Measurements from ENCODE around the gene GBA3. TPM values are rescaled to one million over a fixed set of nuclear protein-coding genes. Genes with fewer than 3 reads are reported as not detected.

The GBA3 gene
- total RNA-seq, 4 donors from 2014 or later: not detected

DNA sequence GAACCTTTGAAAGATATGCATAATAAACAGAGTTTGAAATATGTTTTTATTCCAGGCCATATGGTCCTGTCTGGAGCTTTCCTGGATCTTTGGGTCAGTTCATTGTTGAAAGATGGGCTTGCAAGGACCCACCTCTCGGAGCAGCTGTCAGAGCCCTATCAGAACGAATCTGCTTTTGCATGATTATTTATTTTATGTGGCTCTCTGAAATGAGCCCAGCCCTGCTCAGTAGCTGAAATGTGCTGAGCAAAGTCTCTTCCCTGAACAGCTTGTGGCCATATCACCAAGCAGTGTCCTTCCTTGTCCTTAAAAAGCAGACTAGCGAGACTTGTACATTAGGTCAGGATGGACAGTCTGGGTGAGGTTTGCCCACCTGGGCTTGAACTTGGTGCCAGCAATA is 110.8 kb downstream of the GBA3 start:
- no peak for TF ChIP-seq POLR2A (IDR thresholded peaks at IDR 0.05)
- no peak for TF ChIP-seq EP300 (IDR thresholded peaks at IDR 0.05)
- no peak for TF ChIP-seq CTCF (IDR thresholded peaks at IDR 0.05)
- H3K4me1 ChIP-seq: no peaks in the 10 kb centered on the region
- 87 to 88% methylated on average over 3 of the region's 3 CpGs for WGBS, 2 donors
- no peak overlapping the region for H3K4me3 ChIP-seq
- H3K27ac ChIP-seq: no peak overlapping the region
- H3K36me3 ChIP-seq: no peaks in the 10 kb centered on the region
- no peaks in the 10 kb centered on the region for H3K9me3 ChIP-seq
- no peak for DNase-seq (ENCODE audit: low spot score in 2 of 2)
- no peaks in the 10 kb centered on the region for H3K27me3 ChIP-seq

GRCh38 chr4:22814906-22815305 is 122.2 kb downstream of the GBA3 start:
- TF ChIP-seq EP300 (IDR thresholded peaks at IDR 0.05): no peak
- TF ChIP-seq CTCF (IDR thresholded peaks at IDR 0.05): no peak
- TF ChIP-seq POLR2A (IDR thresholded peaks at IDR 0.05): no peak
- DNase-seq (ENCODE audit: low spot score in 2 of 2): no peak
- WGBS, 2 donors: 27 to 32% methylated on average over 2 of the region's 2 CpGs
- Histone ChIP-seq H3K27ac (no peak overlapping the region), H3K9me3 (no peaks in the 10 kb centered on the region), H3K4me3 (no peak overlapping the region), H3K4me1 (no peaks in the 10 kb centered on the region), H3K27me3 (no peaks in the 10 kb centered on the region), H3K36me3 (no peaks in the 10 kb centered on the region)

DNA sequence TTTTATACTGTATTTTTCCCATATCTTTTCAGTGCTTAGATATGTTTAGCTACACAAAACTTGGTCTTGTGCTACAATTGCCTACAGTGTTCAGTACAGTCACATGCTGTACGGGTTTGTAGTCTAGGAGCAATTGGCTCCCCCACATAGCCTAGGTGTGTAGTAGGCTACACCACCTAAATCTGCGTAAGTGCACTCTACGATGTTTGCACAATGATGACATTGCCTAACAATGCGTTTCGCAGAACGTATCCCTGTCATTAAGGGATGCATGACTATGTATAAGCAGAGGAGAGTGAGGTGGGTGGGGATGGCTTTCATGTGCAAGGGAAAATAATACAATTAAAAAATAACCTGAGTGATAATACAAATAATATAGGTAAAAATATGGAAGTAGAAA is 131.4 kb downstream of the GBA3 start:
- DNase-seq (ENCODE audit: low spot score in 2 of 2): no peak
- TF ChIP-seq CTCF (IDR thresholded peaks at IDR 0.05): no peak
- no peak for TF ChIP-seq POLR2A (IDR thresholded peaks at IDR 0.05)
- TF ChIP-seq EP300 (IDR thresholded peaks at IDR 0.05): no peak
- 90 to 93% methylated on average over 6 of the region's 6 CpGs for WGBS, 2 donors
- Histone ChIP-seq H3K4me3 (no peak overlapping the region), H3K27me3 (no peaks in the 10 kb centered on the region), H3K9me3 (no peaks in the 10 kb centered on the region), H3K36me3 (no peaks in the 10 kb centered on the region), H3K4me1 (no peaks in the 10 kb centered on the region), H3K27ac (no peak overlapping the region)

GRCh38 chr4:22842360-22843018 is 149.8 kb downstream of the GBA3 start:
- Histone ChIP-seq H3K9me3 (no peaks in the 10 kb centered on the region), H3K27me3 (no peaks in the 10 kb centered on the region), H3K27ac (no peak overlapping the region), H3K4me1 (no peaks in the 10 kb centered on the region), H3K4me3 (no peak overlapping the region), H3K36me3 (no peaks in the 10 kb centered on the region)
- WGBS, 2 donors: 49 to 56% methylated on average over 5 of the region's 5 CpGs
- TF ChIP-seq CTCF (IDR thresholded peaks at IDR 0.05) (no peak), POLR2A (IDR thresholded peaks at IDR 0.05) (no peak), EP300 (IDR thresholded peaks at IDR 0.05) (no peak)
- no peak for DNase-seq (ENCODE audit: low spot score in 2 of 2)

GRCh38 chr4:22848332-22848731 is 155.6 kb downstream of the GBA3 start:
- Histone ChIP-seq H3K4me3 (no peak overlapping the region), H3K27ac (no peak overlapping the region), H3K4me1 (no peaks in the 10 kb centered on the region), H3K9me3 (no peaks in the 10 kb centered on the region), H3K27me3 (no peaks in the 10 kb centered on the region), H3K36me3 (no peaks in the 10 kb centered on the region)
- no peak for TF ChIP-seq POLR2A (IDR thresholded peaks at IDR 0.05)
- no peak for TF ChIP-seq EP300 (IDR thresholded peaks at IDR 0.05)
- no peak for TF ChIP-seq CTCF (IDR thresholded peaks at IDR 0.05)
- no peak for DNase-seq (ENCODE audit: low spot score in 2 of 2)
- WGBS, 2 donors: 0 to 90% methylated on average over 1 of the region's 1 CpG
